GM23248 (cell line): ENCODE measurements around the gene ITGAD.

Experiments used
- EZH2 ChIP-seq: fragments of 200-600 bp; sonication (generic); IDR thresholded peaks from 2 replicates; pipeline ENCODE4 v1.6.1; 2018; ENCODE audit warnings: antibody characterized with exemption, mild to moderate bottlenecking; ENCODE audit not compliant: insufficient read depth, poor library complexity, severe bottlenecking
- EZH2phosphoT487 ChIP-seq: fragments of 200-600 bp; sonication (generic); IDR thresholded peaks from 2 replicates; pipeline ENCODE4 v1.6.1; 2018; ENCODE audit warnings: antibody characterized with exemption, moderate library complexity, mild to moderate bottlenecking, low read depth; ENCODE audit not compliant: insufficient read depth

- TF ChIP-seq EZH2phosphoT487, result no peak
- no peak for TF ChIP-seq EZH2
Measured at GRCh38 chr16:31371008-31371407, 22.1 kb upstream of the ITGAD start.
